Kidney epithelial cell (primary cell): ENCODE results near the gene DCC. TPM values are rescaled to one million over a fixed set of nuclear protein-coding genes. Genes with fewer than 3 reads are reported as not detected.
A peak's percentile ranks its signal among the peaks of the same experiment; 100 is the strongest.

Experiments
- DNase-seq: peaks from one replicate; pipeline ENCODE4 v3.0.0-alpha.2; 2010; ENCODE audit warnings: low read depth
- H3K27me3 ChIP-seq: 2 replicates; pipeline ENCODE4 v1.6.0; 2011; ENCODE audit warnings: low read length; ENCODE audit not compliant: control insufficient read depth, insufficient read depth
- H3K36me3 ChIP-seq: 2 replicates; pipeline ENCODE4 v1.5.1; 2011; ENCODE audit warnings: low read length; ENCODE audit not compliant: control insufficient read depth, insufficient read depth
- H3K4me3 ChIP-seq: 2 replicates; pipeline ENCODE4 v1.5.1; 2011; ENCODE audit warnings: low read depth, mild to moderate bottlenecking, control low read depth, low read length
- CTCF ChIP-seq: IDR thresholded peaks from 2 replicates; pipeline ENCODE4 v1.5.1; 2011; ENCODE audit warnings: mild to moderate bottlenecking, moderate library complexity, low read length, control low read depth, inconsistent platforms; ENCODE audit not compliant: insufficient read depth, poor library complexity, severe bottlenecking
- total RNA-seq: library from RNA; depleted of rRNA; stranded (reverse); fragments of >200 nt; gene quantifications from 2 replicates; pipeline ENCODE4 v1.2.3, GENCODE V29; 2015

DCC gene
- total RNA-seq, 1 donor from 2014 or later = 0.04 TPM

- H3K36me3 ChIP-seq = no peaks in the 10 kb centered on the region
- no peak for TF ChIP-seq CTCF
- no peaks in the 10 kb centered on the region for H3K27me3 ChIP-seq
- no peak for DNase-seq
- H3K4me3 ChIP-seq = no peak overlapping the region
Measured at GRCh38 chr18:52408800-52409302, 68.9 kb downstream of the DCC start.

- TF ChIP-seq CTCF = peak; percentile 25
- H3K4me3 ChIP-seq = no peak overlapping the region
- peak; percentile 7 for DNase-seq
Measured at GRCh38 chr18:52409727-52410126, 69.7 kb downstream of the DCC start.

GRCh38 chr18:52415131-52415530 is 75.1 kb downstream of the DCC start:
- no peak overlapping the region for H3K4me3 ChIP-seq
- H3K36me3 ChIP-seq = no peaks in the 10 kb centered on the region
- DNase-seq = no peak
- H3K27me3 ChIP-seq = no peaks in the 10 kb centered on the region
- no peak for TF ChIP-seq CTCF

More at GRCh38 chr18:52409727-52410126, 69.7 kb downstream of the DCC start:
- Histone ChIP-seq H3K36me3 (no peaks in the 10 kb centered on the region), H3K27me3 (no peaks in the 10 kb centered on the region)

GRCh38 chr18:52422985-52423601 is 83.1 kb downstream of the DCC start:
- peak; percentile 11 for TF ChIP-seq CTCF
- Histone ChIP-seq H3K27me3 (no peaks in the 10 kb centered on the region), H3K36me3 (no peaks in the 10 kb centered on the region), H3K4me3 (no peak overlapping the region)
- no peak for DNase-seq

GRCh38 chr18:52426041-52426440 is 86.0 kb downstream of the DCC start:
- no peaks in the 10 kb centered on the region for H3K27me3 ChIP-seq
- no peak for DNase-seq
- no peak for TF ChIP-seq CTCF
- no peak overlapping the region for H3K4me3 ChIP-seq
- H3K36me3 ChIP-seq = no peaks in the 10 kb centered on the region

- no peak for TF ChIP-seq CTCF
- Histone ChIP-seq H3K4me3 (no peak overlapping the region), H3K27me3 (no peaks in the 10 kb centered on the region), H3K36me3 (no peaks in the 10 kb centered on the region)
- no peak for DNase-seq
Measured at GRCh38 chr18:52426462-52426861, 86.5 kb downstream of the DCC start.
